Esophagus (tissue), 2 donors: ENCODE results near the gene NOL12. TPM values are rescaled to one million over a fixed set of nuclear protein-coding genes. Genes with fewer than 3 reads are reported as not detected.

Source experiments
- H3K27ac ChIP-seq, 2 donors: one replicate each; pipeline ENCODE4 v1.5.1; 2013; ENCODE audit warnings: low read depth in 2 of 2, mild to moderate bottlenecking in 2 of 2, inconsistent platforms in 1 of 2, low read length in 1 of 2, moderate library complexity in 1 of 2
- H3K27me3 ChIP-seq, 2 donors: one replicate each; pipeline ENCODE4 v1.6.1; 2013; ENCODE audit warnings: low read length in 2 of 2, control low read depth in 1 of 2, mild to moderate bottlenecking in 1 of 2; ENCODE audit not compliant: insufficient read depth in 2 of 2, control insufficient read depth in 1 of 2
- H3K36me3 ChIP-seq, 2 donors: one replicate each; pipeline ENCODE4 v1.6.1; 2013; ENCODE audit warnings: low read length in 1 of 2; ENCODE audit not compliant: control insufficient read depth in 2 of 2, insufficient read depth in 2 of 2
- H3K4me1 ChIP-seq, 2 donors: one replicate each; pipeline ENCODE4 v1.6.1; 2013; ENCODE audit warnings: low read length in 1 of 2; ENCODE audit not compliant: control insufficient read depth in 2 of 2, insufficient read depth in 2 of 2
- H3K4me3 ChIP-seq, 2 donors: one replicate each; pipeline ENCODE4 v1.5.1; 2013; ENCODE audit warnings: low read length in 2 of 2, mild to moderate bottlenecking in 2 of 2, low read depth in 1 of 2, moderate library complexity in 1 of 2
- H3K9me3 ChIP-seq, 2 donors: one replicate each; pipeline ENCODE4 v1.6.1; 2013; ENCODE audit warnings: mild to moderate bottlenecking in 2 of 2, low read depth in 1 of 2, low read length in 1 of 2, moderate library complexity in 1 of 2; ENCODE audit not compliant: control insufficient read depth in 2 of 2, insufficient read depth in 1 of 2
- WGBS, 2 donors: extraction: QIAGEN DNeasy Blood & Tissue Kit; methylation state at CpG; one replicate each; pipeline ENCODE4 v1.1.7; 2013; 5-methylcytosine and 5-hydroxymethylcytosine counted together
- polyA plus RNA-seq, 2 donors: library from polyadenylated mRNA; stranded (reverse); fragments of 200-250 nt; gene quantifications; one replicate each; pipeline ENCODE4 v1.2.3, GENCODE V29; 2013
- donor health status: healthy with polysubstance abuse.
- donor health status: Bipolar disorder and iron deficiency.

The NOL12 gene
- polyA plus RNA-seq, 2 donors: 35.2 to 43.3 TPM

- Histone ChIP-seq H3K9me3 (no peaks in the 10 kb centered on the region), H3K27ac (no peak overlapping the region), H3K27me3 (no peaks in the 10 kb centered on the region), H3K36me3 (peaks cover 0 to 2% of the 10 kb centered on the region in 2 donors), H3K4me1 (peaks cover 0 to 12% of the 10 kb centered on the region in 2 donors), H3K4me3 (no peak overlapping the region)
- 66 to 80% methylated on average over 18 of the region's 18 CpGs for WGBS, 2 donors
Measured at GRCh38 chr22:37678372-37678771, 7.8 kb upstream of the NOL12 start.

- Histone ChIP-seq H3K4me1 (peaks cover 0 to 10% of the 10 kb centered on the region in 2 donors), H3K36me3 (peaks cover 0 to 2% of the 10 kb centered on the region in 2 donors), H3K9me3 (no peaks in the 10 kb centered on the region), H3K27ac (no peak overlapping the region), H3K27me3 (no peaks in the 10 kb centered on the region), H3K4me3 (no peak overlapping the region)
- 81 to 84% methylated on average over 8 of the region's 8 CpGs for WGBS, 2 donors
Measured at GRCh38 chr22:37679670-37680069, 6.5 kb upstream of the NOL12 start.

GRCh38 chr22:37680191-37680851 lies 5.8 kb upstream of the NOL12 start:
- Histone ChIP-seq H3K27me3 (no peaks in the 10 kb centered on the region), H3K4me3 (no peak overlapping the region), H3K36me3 (peaks cover 0 to 2% of the 10 kb centered on the region in 2 donors), H3K27ac (no peak overlapping the region), H3K9me3 (no peaks in the 10 kb centered on the region), H3K4me1 (peaks cover 0 to 5% of the 10 kb centered on the region in 2 donors)
- WGBS, 2 donors: 76% methylated on average over 7 of the region's 7 CpGs

- peak overlapping the region in 1 of 2 donors; percentile 62 for H3K27ac ChIP-seq
- H3K4me1 ChIP-seq: peaks cover 0 to 8% of the 10 kb centered on the region in 2 donors
Measured at GRCh38 chr22:37681001-37681424, 5.1 kb upstream of the NOL12 start.

GRCh38 chr22:37681556-37682049 lies 4.5 kb upstream of the NOL12 start:
- Histone ChIP-seq H3K9me3 (no peaks in the 10 kb centered on the region), H3K27ac (peak overlapping the region in 1 of 2 donors; percentile 62), H3K4me1 (peaks cover 0 to 8% of the 10 kb centered on the region in 2 donors), H3K4me3 (no peak overlapping the region), H3K27me3 (no peaks in the 10 kb centered on the region), H3K36me3 (peaks cover 0 to 2% of the 10 kb centered on the region in 2 donors)
- WGBS, 2 donors: 14 to 17% methylated on average over 6 of the region's 6 CpGs

More at GRCh38 chr22:37681001-37681424, 5.1 kb upstream of the NOL12 start:
- H3K9me3 ChIP-seq: no peaks in the 10 kb centered on the region
- H3K36me3 ChIP-seq: peaks cover 0 to 2% of the 10 kb centered on the region in 2 donors
- H3K4me3 ChIP-seq: no peak overlapping the region
- WGBS, 2 donors: 76 to 79% methylated on average over 2 of the region's 2 CpGs
- H3K27me3 ChIP-seq: no peaks in the 10 kb centered on the region

GRCh38 chr22:37684803-37685615 lies 1.1 kb upstream of the NOL12 start:
- H3K4me3 ChIP-seq: no peak overlapping the region
- 50 to 58% methylated on average over 16 of the region's 16 CpGs for WGBS, 2 donors
- peaks cover 2 to 9% of the 10 kb centered on the region in 2 donors for H3K4me1 ChIP-seq
- H3K9me3 ChIP-seq: no peaks in the 10 kb centered on the region
- no peaks in the 10 kb centered on the region for H3K27me3 ChIP-seq
- peaks cover 0 to 7% of the 10 kb centered on the region in 2 donors for H3K36me3 ChIP-seq
- peak overlapping the region; percentile 19 to 95 for H3K27ac ChIP-seq

- 54 to 82% methylated on average over 7 of the region's 7 CpGs for WGBS, 2 donors
- Histone ChIP-seq H3K27ac (peak overlapping the region; percentile 58 to 93), H3K36me3 (peaks cover 10 to 29% of the 10 kb centered on the region in 2 donors), H3K4me3 (no peak overlapping the region), H3K9me3 (no peaks in the 10 kb centered on the region), H3K27me3 (no peaks in the 10 kb centered on the region), H3K4me1 (peaks cover 2 to 9% of the 10 kb centered on the region in 2 donors)
Measured at GRCh38 chr22:37690407-37690806, 4.3 kb downstream of the NOL12 start.

- H3K27me3 ChIP-seq: no peaks in the 10 kb centered on the region
- H3K36me3 ChIP-seq: peaks cover 10 to 29% of the 10 kb centered on the region in 2 donors
- WGBS, 2 donors: 49 to 81% methylated on average over 18 of the region's 18 CpGs
- peak overlapping the region; percentile 58 to 93 for H3K27ac ChIP-seq
- no peaks in the 10 kb centered on the region for H3K9me3 ChIP-seq
- H3K4me1 ChIP-seq: peaks cover 2 to 7% of the 10 kb centered on the region in 2 donors
- no peak overlapping the region for H3K4me3 ChIP-seq
Measured at GRCh38 chr22:37690901-37691504, 4.9 kb downstream of the NOL12 start.

GRCh38 chr22:37692627-37693285 lies 6.6 kb downstream of the NOL12 start:
- 87 to 90% methylated on average over 15 of the region's 15 CpGs for WGBS, 2 donors
- Histone ChIP-seq H3K9me3 (no peaks in the 10 kb centered on the region), H3K36me3 (peaks cover 10 to 29% of the 10 kb centered on the region in 2 donors), H3K27ac (no peak overlapping the region), H3K4me1 (peaks cover 7 to 10% of the 10 kb centered on the region in 2 donors), H3K27me3 (no peaks in the 10 kb centered on the region), H3K4me3 (no peak overlapping the region)
